A673 (cell line): ENCODE measurements around the gene ATP2B2.

Source experiments
- CTCF ChIP-seq: fragments of 300-800, 200-600 bp; sonication (generic); conservative IDR thresholded peaks from 2 replicates; pipeline ENCODE4 v1.5.1; 2017; ENCODE audit warnings: low read depth, mild to moderate bottlenecking, antibody characterized with exemption, low read length, moderate library complexity, mixed read lengths
- EZH2 ChIP-seq: fragments of 200-600 bp; sonication (generic); IDR thresholded peaks from 2 replicates; pipeline ENCODE4 v1.6.1; 2017; ENCODE audit warnings: borderline replicate concordance, low read depth, mild to moderate bottlenecking, mixed read lengths, antibody characterized with exemption, low read length; ENCODE audit not compliant: poor library complexity, severe bottlenecking

- TF ChIP-seq CTCF (no peak), EZH2 (no peak)
These were observed 61.9 kb downstream of the ATP2B2 start for GRCh38 chr3:10443272-10444109.
